ENCODE results near the gene TMEM139. TPM values are rescaled to one million over a fixed set of nuclear protein-coding genes. Genes with fewer than 3 reads are reported as not detected.

The TMEM139 gene
- polyA plus RNA-seq, 3 donors: 0.55 TPM; not detected in 2

GRCh38 chr7:143285470-143285778, 666 bp downstream of the TMEM139 start:
- H3K36me3 ChIP-seq (replicated peaks in 1 of 2; ENCODE audit: control insufficient read depth in 1 of 2, insufficient read depth in 2 of 2, low read length in 2 of 2): no peaks in the 10 kb centered on the region
- Mint-ChIP-seq H3K36me3 (peaks cover 0 to 4% of the 10 kb centered on the region in 2 donors), H3K4me3 (peak overlapping the region in 1 of 2 donors; percentile 9), H3K9me3 (peaks cover 0 to 2% (median 0%) of the 10 kb centered on the region in 7 donors), H3K4me1 (peaks cover 28% of the 10 kb centered on the region), H3K27me3 (ENCODE audit: low read depth in 3 of 3) (peaks cover 0 to 3% (median 2%) of the 10 kb centered on the region in 3 donors), H3K27ac (no peak overlapping the region)
- H3K27ac ChIP-seq (ENCODE audit: low read depth in 1 of 2, low read length in 2 of 2): no peak overlapping the region
- H3K4me1 ChIP-seq (ENCODE audit: control insufficient read depth in 1 of 2, insufficient read depth in 2 of 2, low read length in 2 of 2): peaks cover 22 to 27% of the 10 kb centered on the region in 2 donors
- H2AFZ ChIP-seq (ENCODE audit: insufficient read depth, low read depth, low read length, poor library complexity, severe bottlenecking): no peak overlapping the region
- H3K79me2 ChIP-seq (ENCODE audit: insufficient read depth, low read length): peaks cover 23% of the 10 kb centered on the region
- intact Hi-C loops (cut with micrococcal nuclease): loop anchor here (5.0 to 10.0 kb wide), 2 partner anchors 43 to 89 kb away; no protein-coding TSS in a partner anchor
- no peaks in the 10 kb centered on the region for H3K9me3 ChIP-seq (replicated peaks in 1 of 2; ENCODE audit: control insufficient read depth in 1 of 2, insufficient read depth in 1 of 2, low read length in 2 of 2)
- H3K4me2 ChIP-seq (replicated peaks; ENCODE audit: extremely low read depth, low read length, poor library complexity, severe bottlenecking): no peak overlapping the region
- no peak overlapping the region for H3K4me3 ChIP-seq (replicated peaks in 1 of 3; ENCODE audit: low read depth in 2 of 3, low read length in 3 of 3)
- H3K27me3 ChIP-seq (ENCODE audit: control insufficient read depth in 2 of 2, insufficient read depth in 2 of 2, low read length in 2 of 2): no peaks in the 10 kb centered on the region
- 100% methylated on average over 2 of the region's 3 CpGs for WGBS (ENCODE audit: insufficient coverage)
- no peak for TF ChIP-seq CTCF (IDR thresholded peaks at IDR 0.05)
- H4K20me1 ChIP-seq (ENCODE audit: insufficient read depth, low read length): peaks cover 11% of the 10 kb centered on the region
- no peak overlapping the region for H3K9ac ChIP-seq (ENCODE audit: insufficient read depth, low read length, poor library complexity, severe bottlenecking)
- no peak for DNase-seq

- intact Hi-C loops (cut with micrococcal nuclease): loop anchor here (5.0 to 10.0 kb wide), 2 partner anchors 44 to 89 kb away; no protein-coding TSS in a partner anchor
Observed at GRCh38 chr7:143285806-143286521, 1.2 kb downstream of the TMEM139 start.

More at GRCh38 chr7:143285806-143286521, 1.2 kb downstream of the TMEM139 start:
- H3K4me3 Mint-ChIP-seq: no peak overlapping the region
- no peak overlapping the region for H3K4me2 ChIP-seq (replicated peaks; ENCODE audit: extremely low read depth, low read length, poor library complexity, severe bottlenecking)
- H3K9me3 Mint-ChIP-seq: peaks cover 0 to 2% (median 0%) of the 10 kb centered on the region in 7 donors
- H3K27me3 ChIP-seq (ENCODE audit: control insufficient read depth in 2 of 2, insufficient read depth in 2 of 2, low read length in 2 of 2): no peaks in the 10 kb centered on the region
- no peak overlapping the region for H3K4me3 ChIP-seq (replicated peaks in 1 of 3; ENCODE audit: low read depth in 2 of 3, low read length in 3 of 3)
- no peak overlapping the region for H3K27ac ChIP-seq (ENCODE audit: low read depth in 1 of 2, low read length in 2 of 2)
- H3K4me1 ChIP-seq (ENCODE audit: control insufficient read depth in 1 of 2, insufficient read depth in 2 of 2, low read length in 2 of 2): peaks cover 26 to 30% of the 10 kb centered on the region in 2 donors
- DNase-seq: no peak
- H3K79me2 ChIP-seq (ENCODE audit: insufficient read depth, low read length): peaks cover 28% of the 10 kb centered on the region
- H3K4me1 Mint-ChIP-seq: peaks cover 30% of the 10 kb centered on the region
- H4K20me1 ChIP-seq (ENCODE audit: insufficient read depth, low read length): peaks cover 14% of the 10 kb centered on the region
- 99% methylated on average over 8 of the region's 11 CpGs for WGBS (ENCODE audit: insufficient coverage)
- no peak for TF ChIP-seq CTCF (IDR thresholded peaks at IDR 0.05)
- peaks cover 0 to 3% (median 2%) of the 10 kb centered on the region in 3 donors for H3K27me3 Mint-ChIP-seq (ENCODE audit: low read depth in 3 of 3)
- no peaks in the 10 kb centered on the region for H3K9me3 ChIP-seq (replicated peaks in 1 of 2; ENCODE audit: control insufficient read depth in 1 of 2, insufficient read depth in 1 of 2, low read length in 2 of 2)
- peaks cover 0 to 2% of the 10 kb centered on the region in 2 donors for H3K36me3 ChIP-seq (replicated peaks in 1 of 2; ENCODE audit: control insufficient read depth in 1 of 2, insufficient read depth in 2 of 2, low read length in 2 of 2)
- peaks cover 0 to 4% of the 10 kb centered on the region in 2 donors for H3K36me3 Mint-ChIP-seq
- no peak overlapping the region for H3K27ac Mint-ChIP-seq
- no peak overlapping the region for H2AFZ ChIP-seq (ENCODE audit: insufficient read depth, low read depth, low read length, poor library complexity, severe bottlenecking)
- no peak overlapping the region for H3K9ac ChIP-seq (ENCODE audit: insufficient read depth, low read length, poor library complexity, severe bottlenecking)
